Left kidney (tissue), 2 donors: ENCODE results near the gene GFOD1. TPM values are rescaled to one million over a fixed set of nuclear protein-coding genes. Genes with fewer than 3 reads are reported as not detected.
"Not testable (repeated sequence)": the region's sequence is repeated elsewhere in the genome, so short reads cannot be mapped to it uniquely, and the experiment has no call there.

Experiments
- DNase-seq: peaks from one replicate; pipeline ENCODE4 v3.0.0-alpha.2; 2013
- polyA plus RNA-seq: library from polyadenylated mRNA; unstranded; fragments of 120-200 nt; gene quantifications from one replicate; pipeline ENCODE4 v1.2.1, GENCODE V29; 2013; ENCODE audit not compliant: insufficient read length

The GFOD1 gene
- polyA plus RNA-seq, 1 donor: 2.3 TPM

DNA sequence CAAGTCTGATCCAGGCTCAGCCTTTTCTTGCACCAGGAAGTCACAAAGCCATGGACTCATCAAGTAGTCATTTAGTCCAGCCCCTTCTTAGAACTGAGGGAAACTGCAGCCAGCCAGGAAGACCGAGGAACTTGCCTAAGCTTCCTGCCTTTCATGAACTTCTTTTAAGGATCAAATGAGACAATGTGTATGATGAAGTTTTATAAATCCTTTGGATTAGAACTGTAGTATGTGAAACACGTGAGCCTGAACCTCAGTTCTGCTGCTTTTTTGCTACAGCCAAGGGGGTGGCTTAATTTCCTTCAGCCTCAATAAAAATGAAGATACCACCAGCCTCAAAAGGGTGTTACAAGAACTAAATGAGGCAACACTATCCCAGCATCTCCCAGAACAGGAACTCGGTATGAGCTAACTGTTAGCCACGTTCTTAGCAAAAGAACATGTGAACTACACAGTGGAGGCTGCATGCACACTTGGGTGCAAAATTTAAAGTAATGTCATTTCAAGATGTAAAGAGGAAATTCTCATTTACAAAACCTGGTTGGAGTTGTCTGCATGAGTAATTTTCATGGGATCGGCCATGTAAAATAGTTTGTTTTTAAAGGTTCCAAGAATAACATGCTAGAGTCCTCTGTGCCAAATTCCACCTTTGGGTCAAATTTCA is 83.0 kb downstream of the GFOD1 start:
- DNase-seq: no peak

DNA sequence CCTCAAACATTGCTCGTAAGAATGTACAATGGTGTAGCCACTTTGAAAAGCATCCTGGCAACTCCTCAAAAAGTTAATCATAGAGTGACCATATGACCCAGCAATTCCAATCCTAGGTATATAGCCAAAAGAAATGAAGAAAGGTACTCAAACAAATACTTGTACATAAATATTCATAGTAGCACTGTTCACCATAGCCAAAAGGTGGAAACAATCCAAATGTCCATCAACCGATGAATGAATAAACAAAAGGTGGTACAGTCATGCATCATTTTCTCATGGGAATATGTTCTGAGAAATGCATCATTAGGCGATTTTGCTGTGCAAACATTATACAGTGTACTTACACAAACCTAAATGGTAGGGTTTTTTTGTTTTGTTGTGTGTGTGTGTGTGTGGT is 84.7 kb downstream of the GFOD1 start:
- DNase-seq: no peak

DNA sequence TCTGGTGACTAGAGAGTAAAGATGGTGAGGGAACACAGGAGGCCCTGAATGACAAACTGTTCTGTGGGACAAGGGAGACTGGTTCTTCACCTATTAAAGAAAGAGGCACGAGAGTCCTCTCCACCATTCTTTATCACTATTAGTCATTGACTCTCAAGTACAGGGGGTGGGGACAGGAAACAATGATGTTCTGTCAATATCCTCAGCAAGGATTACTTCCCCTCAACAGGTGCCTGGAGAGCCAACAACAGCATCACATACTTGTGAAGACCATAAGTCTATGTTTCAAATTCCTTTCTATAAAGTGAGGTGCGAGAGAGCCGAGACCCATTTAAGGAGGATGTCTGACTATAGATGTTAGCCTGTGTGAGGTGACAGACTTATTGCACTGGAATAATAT is 86.6 kb downstream of the GFOD1 start:
- DNase-seq: no peak

GRCh38 chr6:13398421-13398994 is 88.9 kb downstream of the GFOD1 start:
- no peak for DNase-seq

DNA sequence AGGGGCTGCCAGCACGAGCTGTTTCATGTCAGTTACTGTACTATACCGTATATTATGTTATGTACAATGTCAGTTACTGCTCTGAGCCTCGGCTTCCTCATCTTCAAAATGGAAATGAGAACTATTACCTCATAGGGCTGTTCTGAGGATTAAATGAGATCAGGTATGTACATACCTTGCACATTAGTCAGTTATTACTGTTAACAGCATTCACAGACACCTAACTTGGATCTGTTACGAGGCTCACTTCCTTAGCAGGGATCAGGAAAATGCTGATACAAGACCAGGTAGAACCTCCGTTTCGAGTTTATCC is 89.4 kb downstream of the GFOD1 start:
- DNase-seq: no peak

DNA sequence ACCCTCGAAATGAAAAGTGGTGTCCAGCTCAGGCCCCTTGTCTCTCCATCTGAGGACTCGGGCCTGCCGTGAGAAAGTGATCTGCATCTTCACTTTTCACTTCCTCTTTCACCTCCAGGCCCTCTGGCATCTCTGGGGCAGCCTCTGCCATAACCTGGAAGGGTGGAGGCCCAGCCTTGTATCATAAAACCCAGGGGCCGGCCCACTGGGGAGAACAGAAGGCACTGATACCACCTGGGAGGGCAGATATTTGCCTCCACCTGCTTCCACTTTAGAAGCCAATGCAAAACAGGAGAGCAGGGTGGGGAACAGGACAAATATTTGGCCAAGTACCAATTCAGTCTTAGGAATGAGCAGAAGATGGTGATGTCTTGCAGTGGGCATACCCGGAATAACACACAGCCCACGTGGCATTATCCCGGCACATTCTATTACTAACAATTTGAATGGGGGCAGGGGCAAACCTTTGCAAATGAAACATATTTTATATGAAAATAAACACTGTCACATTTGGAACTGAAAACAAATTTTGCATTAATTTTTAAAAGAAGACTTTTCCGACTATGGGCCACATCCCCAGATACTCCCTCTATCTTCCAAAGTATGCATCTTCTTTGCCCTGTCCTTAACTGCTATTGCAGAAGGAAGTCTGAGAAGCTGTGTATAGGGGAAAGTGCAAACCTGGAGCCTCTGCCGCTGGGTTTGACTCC is 89.9 kb downstream of the GFOD1 start:
- no peak for DNase-seq

DNA sequence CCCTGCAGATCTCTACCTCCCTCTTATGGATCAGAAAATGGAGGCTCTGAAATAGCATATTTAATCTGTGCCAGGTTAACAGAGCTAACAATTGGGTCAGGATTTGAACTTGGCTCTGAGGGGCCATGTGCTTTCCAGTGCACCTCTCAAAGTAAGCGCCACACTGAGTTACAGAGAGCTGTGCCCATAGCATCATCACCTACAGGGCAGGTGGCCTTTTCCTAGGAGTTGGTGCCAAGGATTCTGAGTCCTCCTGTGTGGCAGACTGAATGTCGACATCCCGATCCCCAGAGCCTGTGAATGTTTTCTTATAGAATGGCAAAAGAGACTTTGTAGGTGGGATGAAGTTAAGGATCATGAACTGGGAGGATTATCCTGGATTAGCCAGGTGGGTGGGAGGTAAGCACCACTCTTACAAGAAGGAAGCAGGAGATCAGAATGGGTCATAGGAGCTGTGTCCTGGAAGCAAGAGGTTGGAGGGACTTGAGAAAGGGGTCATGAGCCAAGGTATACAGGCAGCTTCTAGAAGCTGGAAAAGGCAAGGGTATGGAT is 91.1 kb downstream of the GFOD1 start:
- DNase-seq: no peak

DNA sequence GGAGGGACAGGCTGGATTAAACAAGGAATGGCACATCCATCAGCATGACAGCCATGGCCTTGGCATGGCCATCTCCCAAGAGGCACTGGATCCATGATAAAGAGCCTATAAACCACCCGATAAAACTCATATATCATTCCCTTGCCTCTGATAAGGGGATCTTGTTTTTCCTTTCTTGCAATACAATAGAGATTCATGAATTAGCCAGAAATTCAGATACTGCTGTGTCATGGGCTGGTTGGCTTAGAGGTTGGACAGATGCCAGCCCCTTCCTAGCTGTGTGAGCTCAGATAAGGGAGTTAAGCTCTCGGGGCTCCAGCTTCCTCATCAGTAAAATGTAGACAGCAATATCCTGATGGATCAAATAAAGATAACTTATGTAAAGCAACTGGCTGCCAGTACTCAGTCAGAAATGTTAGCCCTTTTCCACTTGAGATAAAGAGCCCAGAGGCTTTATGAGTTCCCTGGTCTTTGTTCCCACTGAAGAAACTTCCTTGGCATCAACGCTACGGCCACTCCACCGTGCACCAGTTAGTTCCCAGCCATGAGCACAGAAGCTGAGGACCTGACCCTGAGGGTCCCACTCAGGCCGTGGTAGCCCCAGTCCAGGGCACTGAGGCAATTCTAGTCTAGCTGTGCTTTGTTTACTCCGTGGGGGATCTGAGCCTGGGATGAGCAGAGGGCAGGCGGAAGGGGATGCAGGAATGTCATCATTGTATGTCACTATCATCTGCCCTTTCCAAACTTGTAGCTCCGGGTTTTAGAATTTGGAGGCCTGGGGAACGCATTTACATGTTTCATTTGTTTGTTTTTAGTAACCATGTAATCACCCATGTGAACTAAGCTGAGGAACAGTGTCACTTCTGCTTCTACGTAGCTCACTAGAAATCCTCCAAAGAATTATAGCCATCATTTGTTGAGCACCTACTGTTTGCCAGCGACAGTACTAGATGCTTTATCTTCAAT is 91.8 kb downstream of the GFOD1 start:
- no peak for DNase-seq

DNA sequence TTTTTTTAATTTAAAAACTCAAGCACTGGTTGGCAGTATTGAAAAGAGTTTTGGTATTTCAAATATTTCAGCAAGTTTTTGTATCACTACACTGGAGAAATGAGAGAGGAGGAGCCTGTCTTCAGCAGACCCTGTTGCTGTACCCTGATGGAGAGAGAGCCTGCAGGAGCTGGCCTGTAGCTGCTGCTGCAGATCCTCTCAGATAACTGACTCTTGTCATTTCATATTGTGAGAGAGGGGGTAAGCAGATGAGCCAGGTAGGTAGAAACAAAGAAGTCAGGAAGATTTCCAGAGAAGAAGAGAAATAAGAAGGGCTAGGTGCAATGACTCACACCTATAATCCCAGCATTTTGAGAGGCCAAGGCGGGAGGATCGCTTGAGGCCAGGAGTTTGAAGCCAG is 94.9 kb downstream of the GFOD1 start:
- no peak for DNase-seq

GRCh38 chr6:13391537-13391936 is 95.9 kb downstream of the GFOD1 start:
- DNase-seq: no peak

DNA sequence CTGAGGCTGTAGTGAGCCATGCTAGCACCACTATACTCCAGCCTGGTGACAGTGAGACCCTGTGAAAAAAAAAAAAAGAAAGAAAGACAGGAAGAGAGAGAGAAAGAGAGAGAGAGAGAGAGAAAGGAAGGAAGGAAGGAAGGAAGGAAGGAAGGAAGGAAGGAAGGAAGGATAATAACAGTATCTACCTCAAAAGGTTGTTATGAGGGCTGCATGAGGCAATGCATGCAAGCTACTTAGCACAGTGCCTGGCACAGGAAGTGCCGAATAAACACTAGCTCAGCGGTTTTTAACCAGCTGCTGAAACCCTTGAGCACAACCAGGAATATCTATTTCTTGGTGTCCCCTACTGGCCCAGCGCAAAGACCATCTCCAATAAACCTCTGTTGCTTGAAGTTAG is 96.7 kb downstream of the GFOD1 start:
- DNase-seq: no peak

- not testable (repeated sequence) for DNase-seq
These were observed 98.2 kb downstream of the GFOD1 start for GRCh38 chr6:13389237-13389636.

DNA sequence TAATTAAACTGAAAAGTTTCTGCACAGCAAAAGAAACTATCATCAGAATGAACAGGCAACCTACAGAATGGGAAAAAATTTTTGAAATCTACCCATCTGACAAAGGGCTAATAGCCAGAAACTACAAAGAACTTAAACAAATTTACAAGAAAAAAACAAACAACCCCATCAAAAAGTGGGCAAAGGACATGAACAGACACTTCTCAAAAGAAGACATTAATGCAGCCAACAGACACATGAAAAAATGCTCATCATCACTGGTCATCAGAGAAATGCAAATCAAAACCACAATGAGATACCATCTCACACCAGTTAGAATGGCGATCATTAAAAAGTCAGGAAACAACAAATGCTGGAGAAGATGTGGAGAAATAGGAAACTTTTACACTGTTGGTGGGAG is 98.6 kb downstream of the GFOD1 start:
- DNase-seq: not testable (repeated sequence)

DNA sequence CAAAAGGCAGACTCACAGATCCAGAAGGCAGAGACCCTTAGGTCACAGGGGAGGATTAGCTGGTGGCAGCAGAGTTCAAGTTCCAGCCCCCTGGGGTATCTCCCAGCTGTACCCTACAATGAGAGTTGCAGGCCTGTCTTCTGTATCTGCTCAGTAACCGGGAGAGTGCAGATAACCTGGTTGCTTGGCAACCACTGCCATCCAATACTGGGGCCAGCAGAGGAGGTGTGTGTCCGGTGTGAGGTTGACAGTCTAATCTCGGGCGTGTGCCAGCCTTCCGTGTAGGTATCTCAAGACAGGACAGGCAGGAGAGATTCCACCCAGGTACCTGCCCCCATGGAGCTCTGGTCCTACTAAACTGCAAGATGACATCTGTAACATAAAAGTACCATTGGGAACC is 102.4 kb downstream of the GFOD1 start:
- no peak for DNase-seq

- DNase-seq: no peak
These were observed 102.9 kb downstream of the GFOD1 start for GRCh38 chr6:13384506-13384905.

DNA sequence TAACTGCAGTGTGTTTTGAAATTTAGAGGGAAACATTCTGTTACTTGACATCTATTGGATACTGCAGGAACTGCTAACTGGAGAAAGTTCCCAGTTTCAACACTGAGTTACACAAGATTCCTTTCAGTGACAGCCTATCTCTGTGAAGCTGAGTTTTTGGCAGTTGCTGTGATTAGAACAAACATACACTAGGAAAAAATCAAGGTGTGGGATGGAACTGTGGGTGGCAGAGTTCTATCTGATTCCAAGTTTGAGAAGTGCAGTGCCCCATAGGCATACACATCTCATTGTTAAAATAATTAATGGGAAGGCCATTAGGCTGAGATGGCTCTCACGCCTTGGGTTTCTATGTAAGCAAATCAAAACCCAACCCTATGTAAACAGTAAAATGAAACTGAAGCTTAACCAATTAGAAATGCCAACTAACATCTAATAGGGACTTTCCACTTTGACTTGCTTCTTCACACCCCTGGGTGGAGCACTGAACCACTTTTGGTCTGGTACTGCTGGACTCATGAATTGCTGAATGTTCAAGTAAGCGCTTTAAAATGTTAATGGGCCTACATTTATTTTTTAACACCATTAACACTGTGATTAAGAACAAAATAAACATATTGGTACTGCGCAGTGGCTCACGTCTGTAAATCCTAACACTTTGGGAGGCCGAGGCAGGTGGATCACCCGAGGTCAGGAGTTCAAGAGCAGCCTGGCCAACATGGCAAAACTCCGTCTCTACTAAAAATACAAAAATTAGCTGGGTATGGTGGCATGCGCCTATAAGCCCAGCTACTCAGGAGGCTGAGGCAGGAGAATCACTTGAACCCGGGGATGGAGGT is 103.9 kb downstream of the GFOD1 start:
- DNase-seq: peak; percentile 57

GRCh38 chr6:13380761-13381160 is 106.6 kb downstream of the GFOD1 start:
- DNase-seq: no peak

GRCh38 chr6:13378669-13379590 is 108.5 kb downstream of the GFOD1 start:
- peak; percentile 33 for DNase-seq

DNA sequence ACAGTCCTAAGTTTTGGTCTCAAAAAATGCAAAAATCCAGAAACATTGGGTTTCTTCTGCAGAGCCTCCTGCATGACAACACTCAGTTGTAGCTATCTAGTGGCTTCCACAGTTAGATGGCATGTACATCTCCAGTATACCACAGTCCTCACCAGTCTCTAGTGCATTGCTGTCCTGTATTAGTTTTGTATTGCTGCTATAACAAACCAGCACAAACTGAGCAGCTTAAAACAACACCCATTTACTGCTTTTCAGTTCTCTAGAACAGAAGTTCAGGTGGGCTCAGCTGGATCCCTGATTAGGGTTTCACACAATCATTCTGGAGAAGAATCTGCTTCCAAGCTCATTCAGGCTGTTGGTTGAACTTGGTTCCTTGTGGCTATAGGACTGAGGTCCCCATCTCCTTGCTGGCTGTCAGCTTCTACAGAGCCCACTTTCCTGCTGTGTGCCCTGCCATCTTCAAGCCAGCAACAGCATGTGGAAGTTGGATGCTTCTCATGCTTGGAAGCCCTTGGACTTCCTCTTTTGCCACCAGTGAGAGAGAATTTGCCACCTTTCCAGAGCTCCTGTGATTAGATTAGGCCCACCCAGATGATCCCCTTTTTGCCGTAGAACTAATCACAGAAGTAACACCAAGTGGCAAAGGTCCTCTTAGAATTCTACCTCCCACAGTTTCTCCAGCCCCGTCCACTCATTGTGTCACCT is 110.2 kb downstream of the GFOD1 start:
- DNase-seq: no peak
